Raji (cell line): ENCODE data around the gene VTI1A.

Experiments used
- POLR2A ChIP-seq: IDR thresholded peaks from 2 replicates; pipeline ENCODE4 v1.6.1; 2011; ENCODE audit warnings: low read depth, low read length, control low read depth; ENCODE audit not compliant: insufficient read depth

The VTI1A gene

GRCh38 chr10:112520914-112521313, 73.9 kb downstream of the VTI1A start:
- no peak for TF ChIP-seq POLR2A

- TF ChIP-seq POLR2A, result no peak
These were observed 77.6 kb downstream of the VTI1A start for GRCh38 chr10:112524641-112525040.

GRCh38 chr10:112525200-112525599, 78.2 kb downstream of the VTI1A start:
- TF ChIP-seq POLR2A, result no peak

- TF ChIP-seq POLR2A, result no peak
These were observed 79.1 kb downstream of the VTI1A start for GRCh38 chr10:112526139-112526538.

- TF ChIP-seq POLR2A, result no peak
These were observed 79.9 kb downstream of the VTI1A start for GRCh38 chr10:112526906-112527305.

- TF ChIP-seq POLR2A, result no peak
These were observed 81.2 kb downstream of the VTI1A start for GRCh38 chr10:112528235-112528634.

GRCh38 chr10:112531421-112531820, 84.4 kb downstream of the VTI1A start:
- no peak for TF ChIP-seq POLR2A

- TF ChIP-seq POLR2A, result no peak
These were observed 85.2 kb downstream of the VTI1A start for GRCh38 chr10:112532189-112532588.

- no peak for TF ChIP-seq POLR2A
These were observed 85.9 kb downstream of the VTI1A start for GRCh38 chr10:112532956-112533355.

GRCh38 chr10:112533916-112534315, 86.9 kb downstream of the VTI1A start:
- TF ChIP-seq POLR2A, result no peak

- TF ChIP-seq POLR2A, result no peak
These were observed 88.5 kb downstream of the VTI1A start for GRCh38 chr10:112535531-112535951.

GRCh38 chr10:112536663-112537062, 89.6 kb downstream of the VTI1A start:
- no peak for TF ChIP-seq POLR2A

GRCh38 chr10:112538168-112538567, 91.2 kb downstream of the VTI1A start:
- no peak for TF ChIP-seq POLR2A

- no peak for TF ChIP-seq POLR2A
These were observed 92.3 kb downstream of the VTI1A start for GRCh38 chr10:112539340-112539739.

- no peak for TF ChIP-seq POLR2A
These were observed 99.5 kb downstream of the VTI1A start for GRCh38 chr10:112546474-112546873.

- no peak for TF ChIP-seq POLR2A
These were observed 101.7 kb downstream of the VTI1A start for GRCh38 chr10:112548535-112549276.

GRCh38 chr10:112552593-112553110, 105.6 kb downstream of the VTI1A start:
- TF ChIP-seq POLR2A, result no peak
